Tibial nerve (tissue), 4 donors: ENCODE measurements around the gene ELMOD1.
"Not testable (repeated sequence)": the region's sequence is repeated elsewhere in the genome, so short reads cannot be mapped to it uniquely, and the experiment has no call there.

Experiments
- EP300 ChIP-seq, 2 donors: sonication (generic); formaldehyde crosslinking; IDR thresholded peaks; one replicate each; pipeline ENCODE4 v1.6.1; 2017; ENCODE audit warnings: antibody characterized with exemption in 2 of 2, mild to moderate bottlenecking in 1 of 2
- POLR2A ChIP-seq, 2 donors: fragments of 450-650 bp; IDR thresholded peaks; one replicate each; pipeline ENCODE4 v1.6.1; 2017; ENCODE audit warnings: antibody characterized with exemption in 2 of 2, mild to moderate bottlenecking in 2 of 2, moderate library complexity in 2 of 2
- TF ChIP-seq, protein P1 (sequence below), 5 experiments: fragments of 200-600 bp in 3 of 5; fragments of 450-650 bp in 2 of 5; sonication (generic) in 3 of 5; IDR thresholded peaks; one replicate each; pipeline ENCODE4 v1.5.1; 2016 to 2019; ENCODE audit warnings: antibody characterized with exemption in 5 of 5, mild to moderate bottlenecking in 3 of 5, moderate library complexity in 2 of 5

DNA sequence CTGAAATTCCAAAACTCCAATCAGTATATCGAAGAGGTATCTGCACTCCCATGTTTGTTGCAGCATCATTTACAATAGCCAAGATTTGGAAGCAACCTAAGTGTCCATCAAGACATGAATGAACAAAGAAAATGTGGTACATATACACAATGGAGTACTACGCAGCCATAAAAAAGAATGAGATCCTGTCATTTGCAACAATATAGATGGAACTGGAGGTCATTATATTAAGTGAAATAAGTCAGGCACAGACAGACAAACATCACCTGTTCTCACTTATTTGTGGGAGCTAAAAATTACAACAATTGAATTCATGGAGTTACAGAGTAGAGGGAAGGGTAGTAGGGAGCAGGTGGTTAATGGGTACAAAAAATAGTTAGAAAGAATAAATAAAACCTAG is 11.8 kb upstream of the ELMOD1 start:
- TF ChIP-seq, protein P1, sequence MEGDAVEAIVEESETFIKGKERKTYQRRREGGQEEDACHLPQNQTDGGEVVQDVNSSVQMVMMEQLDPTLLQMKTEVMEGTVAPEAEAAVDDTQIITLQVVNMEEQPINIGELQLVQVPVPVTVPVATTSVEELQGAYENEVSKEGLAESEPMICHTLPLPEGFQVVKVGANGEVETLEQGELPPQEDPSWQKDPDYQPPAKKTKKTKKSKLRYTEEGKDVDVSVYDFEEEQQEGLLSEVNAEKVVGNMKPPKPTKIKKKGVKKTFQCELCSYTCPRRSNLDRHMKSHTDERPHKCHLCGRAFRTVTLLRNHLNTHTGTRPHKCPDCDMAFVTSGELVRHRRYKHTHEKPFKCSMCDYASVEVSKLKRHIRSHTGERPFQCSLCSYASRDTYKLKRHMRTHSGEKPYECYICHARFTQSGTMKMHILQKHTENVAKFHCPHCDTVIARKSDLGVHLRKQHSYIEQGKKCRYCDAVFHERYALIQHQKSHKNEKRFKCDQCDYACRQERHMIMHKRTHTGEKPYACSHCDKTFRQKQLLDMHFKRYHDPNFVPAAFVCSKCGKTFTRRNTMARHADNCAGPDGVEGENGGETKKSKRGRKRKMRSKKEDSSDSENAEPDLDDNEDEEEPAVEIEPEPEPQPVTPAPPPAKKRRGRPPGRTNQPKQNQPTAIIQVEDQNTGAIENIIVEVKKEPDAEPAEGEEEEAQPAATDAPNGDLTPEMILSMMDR (IDR thresholded peaks at IDR 0.05): not testable (repeated sequence)
- TF ChIP-seq EP300, POLR2A (IDR thresholded peaks at IDR 0.05): not testable (repeated sequence)
